Epithelial cell of prostate (primary cell): ENCODE results near the gene IKZF5.

Source experiments
- DNase-seq: peaks from one replicate; pipeline ENCODE4 v3.0.0-alpha.2; 2011; ENCODE audit warnings: low read depth, low spot score
- H3K27ac ChIP-seq: fragments of 450-650 bp; 2 replicates; pipeline ENCODE4 v1.5.1; 2017; ENCODE audit warnings: mild to moderate bottlenecking

IKZF5 gene

DNA sequence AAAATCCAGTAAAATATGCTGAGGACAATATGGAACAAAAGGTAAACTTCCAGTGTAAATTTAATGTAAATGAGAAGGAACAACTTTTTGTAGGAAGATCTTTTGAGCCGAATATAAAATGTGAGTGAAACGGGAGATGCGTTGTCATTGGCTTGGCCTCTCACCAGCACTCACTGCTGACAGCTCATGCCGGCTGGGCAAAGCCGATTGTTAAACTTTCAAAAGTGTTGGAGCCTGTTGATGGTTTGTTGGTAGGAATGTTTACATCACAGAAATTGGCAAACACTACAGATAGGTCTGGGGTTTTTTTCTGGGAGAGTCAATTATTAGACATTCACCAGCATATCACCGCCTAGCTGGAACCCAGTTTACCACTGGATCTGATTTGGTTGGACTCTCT lies 22.3 kb downstream of the IKZF5 start:
- DNase-seq = no peak
- H3K27ac ChIP-seq = no peak overlapping the region

DNA sequence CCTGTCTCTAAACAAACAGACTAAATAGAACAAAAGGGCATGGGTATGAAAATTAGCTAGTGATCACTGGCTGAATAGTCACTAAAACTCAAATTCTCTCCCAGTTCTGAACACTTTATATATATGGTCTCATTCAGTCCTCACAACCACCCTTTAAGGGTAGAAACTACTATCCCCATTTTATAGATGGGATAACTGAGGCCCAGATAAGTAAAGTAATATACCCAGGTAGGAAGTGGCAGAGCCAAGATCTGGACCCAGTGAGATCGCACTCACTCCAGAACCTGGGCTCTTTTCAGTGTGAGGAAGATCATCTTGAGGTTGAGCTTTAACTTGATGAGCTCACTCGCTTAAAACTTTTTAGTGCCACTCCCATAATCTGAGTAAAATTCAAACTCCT lies 23.9 kb downstream of the IKZF5 start:
- no peak overlapping the region for H3K27ac ChIP-seq
- DNase-seq = no peak

DNA sequence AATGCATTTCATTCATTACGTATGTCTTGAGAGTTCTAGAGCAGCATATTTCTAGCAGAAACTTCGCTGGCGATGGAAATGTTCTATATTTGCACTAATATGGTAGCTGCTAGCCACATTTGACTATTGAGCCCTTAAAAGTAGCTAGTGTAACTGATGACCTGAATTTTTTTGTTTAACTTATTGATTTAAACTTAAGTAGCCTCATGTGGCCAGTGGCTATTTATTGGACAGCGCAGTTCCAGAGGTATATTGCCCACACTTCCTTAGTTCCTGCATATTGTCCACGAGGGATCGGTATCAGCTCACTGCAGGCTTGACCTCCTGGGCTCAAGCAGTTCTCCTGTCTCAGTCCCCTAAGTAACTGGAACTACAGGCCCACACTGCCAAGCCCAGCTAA lies 24.7 kb downstream of the IKZF5 start:
- no peak overlapping the region for H3K27ac ChIP-seq
- no peak for DNase-seq

DNA sequence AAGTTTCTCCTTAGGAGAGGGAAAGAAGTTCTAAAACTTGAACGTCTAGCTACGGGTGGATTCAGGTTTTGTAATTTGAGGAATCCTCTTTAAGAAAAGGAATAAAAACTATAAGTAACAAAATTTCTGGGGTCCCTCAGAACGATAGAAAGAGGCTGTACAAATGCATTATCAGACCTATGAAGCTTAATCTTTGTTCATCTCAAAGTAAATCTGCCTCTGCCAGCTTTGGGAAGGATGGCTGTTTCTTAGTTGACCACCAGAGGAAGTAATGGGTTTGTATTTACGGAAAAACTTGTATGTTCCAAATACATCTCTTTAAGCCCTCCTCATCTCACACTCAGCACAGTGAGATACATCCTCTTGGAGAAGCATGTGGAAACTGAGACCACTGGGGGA lies 27.5 kb downstream of the IKZF5 start:
- H3K27ac ChIP-seq = no peak overlapping the region
- no peak for DNase-seq

DNA sequence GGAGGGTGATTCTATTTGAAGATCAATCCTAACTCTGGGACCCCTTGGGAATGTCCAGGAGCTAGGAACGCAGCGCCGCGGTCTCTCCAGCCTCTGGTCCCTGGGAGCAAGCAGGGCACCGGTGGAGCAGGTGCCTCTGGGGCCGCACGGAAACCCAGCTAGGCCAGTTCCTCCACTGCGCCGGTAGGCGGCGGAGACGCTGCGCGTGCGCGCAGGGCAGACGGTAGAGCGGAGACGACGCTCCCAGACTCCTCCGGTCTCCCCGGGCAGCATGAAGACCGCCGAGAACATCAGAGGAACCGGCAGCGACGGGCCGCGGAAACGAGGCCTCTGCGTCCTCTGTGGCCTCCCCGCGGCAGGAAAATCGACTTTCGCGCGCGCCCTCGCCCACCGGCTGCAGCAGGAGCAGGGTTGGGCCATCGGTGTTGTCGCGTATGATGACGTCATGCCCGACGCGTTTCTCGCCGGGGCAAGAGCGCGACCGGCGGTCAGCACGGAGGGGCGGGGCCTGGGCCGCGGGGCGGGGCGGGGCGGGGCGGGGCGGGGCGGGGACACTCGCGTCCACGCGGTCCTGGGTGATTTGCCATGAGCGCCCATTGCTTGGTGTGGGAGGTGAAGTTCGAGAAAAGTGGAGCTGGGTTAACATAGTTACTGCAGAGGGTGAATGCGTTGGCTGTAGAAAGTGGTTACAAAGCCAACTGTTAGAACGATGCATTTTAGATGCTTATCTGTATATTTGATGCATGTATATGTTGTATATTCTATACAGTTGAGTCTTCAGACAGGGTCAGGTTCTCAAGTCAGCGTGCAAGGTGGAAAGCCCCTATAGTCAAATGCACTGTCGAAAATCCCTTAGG lies 28.2 kb downstream of the IKZF5 start, which contains the start of gene PSTK:
Gene PSTK, plus strand, starts transcription at position 193 of the 857 bp plus-strand sequence. Its CDS starts 79 bp downstream, at position 272.
- peak within 1 kb of the TSS; percentile 82 for H3K27ac ChIP-seq
- DNase-seq = peak; percentile 50

DNA sequence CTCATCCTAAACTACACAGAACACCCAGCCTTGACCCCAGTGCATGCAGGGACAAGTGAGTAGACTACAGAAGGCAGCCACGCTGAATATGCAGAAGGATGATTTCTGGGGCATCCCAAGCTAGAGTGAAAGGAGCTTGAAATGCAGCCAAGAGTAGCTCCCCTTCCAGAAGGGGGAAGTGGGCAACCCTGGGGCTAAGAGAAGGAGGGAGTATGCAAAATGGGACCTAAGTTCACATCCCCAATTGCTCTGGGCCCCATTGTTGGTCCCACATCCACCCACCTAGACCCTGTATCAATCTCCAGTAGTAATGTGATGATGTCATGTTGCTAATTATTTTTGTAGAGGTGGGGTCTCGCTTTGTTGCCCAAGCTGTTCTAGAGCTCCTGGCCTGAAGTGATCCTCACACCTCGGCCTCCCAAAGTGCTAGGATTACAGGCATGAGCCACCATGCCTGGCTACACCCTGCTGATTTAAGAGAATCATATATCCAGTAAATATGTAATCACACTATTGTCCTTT lies 34.0 kb downstream of the IKZF5 start:
- no peak overlapping the region for H3K27ac ChIP-seq
- no peak for DNase-seq

DNA sequence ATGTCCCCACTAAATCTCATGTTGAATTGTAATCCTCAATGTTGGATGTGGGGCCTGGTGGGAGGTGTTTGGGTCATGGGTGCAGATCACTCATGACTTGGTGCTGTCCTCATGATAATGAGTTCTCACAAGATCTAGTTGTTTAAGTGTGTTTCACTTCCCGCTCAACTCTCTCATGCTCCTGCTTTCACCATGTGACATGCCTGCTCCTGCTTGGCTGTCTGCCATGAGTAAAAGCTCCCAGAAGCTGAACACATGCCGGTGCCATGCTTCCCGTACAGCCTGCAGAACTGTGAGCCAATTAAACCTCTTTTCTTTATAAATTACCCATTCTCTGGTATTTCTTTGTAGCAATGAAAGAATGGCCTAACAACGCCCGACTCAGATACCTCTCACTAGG lies 34.6 kb downstream of the IKZF5 start:
- DNase-seq = no peak
- H3K27ac ChIP-seq = no peak overlapping the region

DNA sequence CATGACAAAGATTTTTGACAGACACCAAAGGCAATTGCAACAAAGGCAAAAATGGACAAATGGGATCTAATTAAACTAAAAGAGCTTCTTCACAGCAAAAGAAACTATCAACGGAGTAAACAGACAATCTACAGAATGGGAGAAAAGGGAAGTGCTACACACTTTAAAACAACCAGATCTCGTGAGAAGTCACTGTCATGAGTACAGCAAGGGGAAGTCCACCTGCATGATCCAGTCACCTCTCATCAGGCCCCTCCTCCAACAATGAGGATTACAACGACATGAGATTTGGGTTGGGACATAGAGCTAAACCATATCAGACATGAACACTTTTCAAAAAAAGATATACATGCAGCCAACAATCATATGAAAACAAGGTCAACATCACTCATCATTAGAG lies 39.9 kb downstream of the IKZF5 start:
- no peak for DNase-seq
- no peak overlapping the region for H3K27ac ChIP-seq

DNA sequence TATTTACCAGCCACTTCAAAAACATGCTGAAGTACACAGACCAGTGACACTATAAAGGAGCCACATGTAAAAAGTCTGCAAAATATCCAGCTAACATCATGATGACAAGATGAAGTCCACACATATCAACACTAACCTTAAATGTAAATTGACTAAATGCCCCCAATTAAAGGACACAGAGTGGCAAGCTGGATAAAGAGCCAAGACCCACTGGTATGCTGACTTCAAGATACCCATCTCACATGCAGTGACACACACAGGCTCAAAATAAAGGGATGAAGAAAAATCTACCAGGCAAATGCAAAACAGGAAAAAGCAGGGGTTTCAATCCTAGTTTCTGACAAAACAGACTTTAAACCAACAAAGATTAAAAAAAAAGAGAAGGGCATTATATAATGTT lies 41.7 kb downstream of the IKZF5 start:
- DNase-seq = no peak
- no peak overlapping the region for H3K27ac ChIP-seq

DNA sequence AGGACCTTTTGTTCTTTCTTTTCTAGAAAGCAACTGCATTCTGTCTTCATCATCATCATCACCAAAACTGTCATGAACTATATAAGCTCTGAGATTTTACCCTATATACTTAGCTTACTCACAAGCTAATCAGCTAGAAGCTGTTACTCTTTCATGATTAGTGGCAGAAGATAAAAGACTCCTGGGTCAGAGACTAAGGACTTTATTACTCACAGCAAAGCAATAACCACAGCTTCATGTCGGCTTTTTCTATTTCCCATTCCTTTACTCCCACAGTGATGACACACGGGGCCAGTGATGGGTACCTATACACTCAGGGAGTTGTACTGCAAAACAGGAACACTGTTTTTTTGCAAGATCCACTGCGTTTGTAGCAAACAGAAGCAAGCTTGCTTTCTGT lies 46.2 kb downstream of the IKZF5 start:
- no peak for DNase-seq
- no peak overlapping the region for H3K27ac ChIP-seq

DNA sequence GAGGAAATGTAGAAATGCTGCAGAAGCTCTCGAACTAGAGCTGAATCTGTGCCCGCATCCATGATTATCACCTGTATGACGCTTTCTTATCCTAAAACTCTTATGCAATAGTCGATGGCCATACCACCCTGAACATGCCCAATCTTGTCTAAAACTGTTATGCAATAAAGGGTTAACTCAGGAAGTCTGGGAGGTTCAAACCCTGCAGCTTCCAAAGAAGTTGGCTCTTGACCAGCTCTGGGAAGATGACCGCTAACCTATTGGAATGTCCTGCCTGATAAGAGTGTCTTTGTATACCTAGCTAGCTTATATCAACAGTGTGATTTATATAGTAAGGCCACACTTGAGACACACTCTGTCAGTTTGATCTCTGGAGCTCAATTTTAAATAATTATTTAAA lies 51.1 kb downstream of the IKZF5 start:
- no peak overlapping the region for H3K27ac ChIP-seq
- DNase-seq = no peak

DNA sequence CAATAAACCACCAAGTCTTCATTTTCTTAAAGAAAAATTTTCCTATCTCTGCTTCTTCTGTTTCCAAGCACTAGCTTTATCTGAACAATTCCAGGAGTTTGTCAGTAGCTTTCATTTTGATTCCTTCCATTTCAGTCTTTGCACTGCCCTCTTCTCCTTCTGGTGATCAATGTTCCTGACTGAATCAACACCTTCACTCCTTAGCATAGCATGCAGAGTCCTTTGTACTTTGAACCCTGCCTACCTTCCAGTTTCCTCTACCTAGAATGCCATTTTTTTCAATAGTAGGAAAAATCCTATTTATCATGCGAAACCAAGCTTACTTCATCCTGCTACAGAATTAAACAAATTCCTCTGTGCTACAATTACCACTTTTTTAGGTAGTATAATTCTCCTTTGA lies 52.7 kb downstream of the IKZF5 start:
- no peak for DNase-seq
- no peak overlapping the region for H3K27ac ChIP-seq

DNA sequence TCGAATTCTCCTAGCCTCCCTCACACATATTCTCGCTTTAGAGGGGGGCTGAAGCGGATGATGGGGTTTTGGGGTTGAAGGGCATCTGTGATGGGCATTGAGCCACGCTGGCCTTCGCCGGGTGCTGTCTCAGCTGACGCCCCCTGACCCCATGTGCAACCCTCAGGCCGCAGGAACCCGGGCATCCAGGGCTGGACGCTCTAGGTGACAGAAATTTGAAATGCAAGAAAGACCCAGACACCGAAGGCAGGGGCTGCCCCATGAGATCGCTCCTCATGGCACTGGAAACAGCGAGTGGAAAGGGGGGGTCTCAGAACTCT lies 53.9 kb downstream of the IKZF5 start:
- DNase-seq = no peak
- no peak overlapping the region for H3K27ac ChIP-seq

DNA sequence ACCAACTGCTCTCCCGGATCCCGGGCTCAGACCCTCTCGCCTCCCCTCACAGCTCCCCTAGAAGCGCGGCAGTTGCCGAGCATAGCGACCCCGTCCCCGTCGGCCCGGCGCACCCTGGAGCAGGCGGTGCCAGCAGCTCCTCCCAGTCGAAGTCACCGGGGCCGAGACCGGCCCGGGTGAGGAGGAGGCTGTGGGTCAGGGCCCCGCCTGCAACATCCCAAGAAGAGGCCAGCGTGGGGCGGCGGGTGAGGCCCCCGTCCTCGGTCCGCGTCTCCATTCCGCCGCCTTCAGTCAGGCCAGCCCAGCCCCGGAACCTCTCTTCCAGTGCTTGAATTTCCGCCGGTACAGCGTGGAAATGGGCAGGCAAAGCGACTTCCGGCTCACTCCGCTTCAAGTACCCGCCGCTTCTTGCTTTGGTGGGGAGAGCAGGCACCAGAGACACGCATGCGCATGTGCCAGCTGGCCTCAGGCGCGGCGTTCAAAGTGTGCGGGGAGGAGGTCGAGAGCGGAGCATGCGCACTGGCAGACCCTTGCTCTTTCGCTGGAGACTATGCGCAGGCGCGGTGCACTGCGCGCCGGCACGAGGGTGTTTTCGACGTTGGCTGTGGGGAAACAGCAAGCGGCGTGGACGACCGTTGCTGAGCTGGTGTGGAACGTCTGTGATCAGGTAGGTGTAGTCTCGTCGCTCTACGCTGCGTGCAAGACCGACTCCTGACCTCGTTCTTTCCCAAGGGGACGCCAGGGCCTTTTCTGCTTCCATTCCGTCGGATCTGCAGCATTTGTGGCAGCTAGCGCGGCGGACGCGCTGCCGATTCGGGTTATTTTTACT lies 54.5 kb downstream of the IKZF5 start, which contains the start of gene C10orf88:
Gene C10orf88, minus strand, starts transcription at position 326 of the 829 bp plus-strand sequence. Its CDS starts 49 bp downstream, at position 277.
- H3K27ac ChIP-seq = peak within 1 kb of the TSS; percentile 62

DNA sequence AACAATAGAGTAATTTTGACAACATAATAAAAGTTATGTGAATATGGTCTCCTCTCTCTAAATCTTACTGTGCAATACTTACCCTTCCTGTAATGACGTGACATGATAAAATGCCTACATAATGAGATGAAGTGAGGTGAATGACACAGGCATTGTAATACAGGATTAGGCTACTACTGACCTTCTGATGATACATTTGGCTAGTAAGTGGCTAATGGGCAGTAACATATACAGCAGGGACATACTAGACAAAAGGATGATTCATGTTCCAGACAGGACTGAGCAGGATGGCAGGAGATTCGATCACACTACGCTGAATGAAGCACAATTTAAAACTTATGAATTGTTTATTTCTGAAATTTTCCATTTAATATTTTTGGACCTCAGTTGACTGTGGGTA lies 59.3 kb downstream of the IKZF5 start:
- peak overlapping the region; percentile 24 for H3K27ac ChIP-seq
- no peak for DNase-seq

More for the DNA sequence above, 54.5 kb downstream of the IKZF5 start, which contains the start of gene C10orf88:
- DNase-seq = peak; percentile 94
